Activated CD4-positive, alpha-beta T cell treated with anti-CD3 and anti-CD28 coated beads for 4 hours (primary cell): ENCODE data around the gene FLOT1.
"Not testable (repeated sequence)": the region's sequence is repeated elsewhere in the genome, so short reads cannot be mapped to it uniquely, and the experiment has no call there.

Source experiments
- DNase-seq, 2 donors: peaks; one replicate each; pipeline ENCODE4 v3.0.0-alpha.2; 2020

FLOT1 gene

GRCh38 chr6:30744054-30744805 is 1.7 kb upstream of the FLOT1 start, which contains the start of gene IER3:
Gene IER3 (minus strand): TSS chr6:30744547. CDS start chr6:30744518, 29 bp downstream.
- peak; percentile 86 to 90 for DNase-seq

GRCh38 chr6:30743099-30744053 is 889 bp upstream of the FLOT1 start:
- peak; percentile 52 to 54 for DNase-seq

GRCh38 chr6:30741789-30742315 is 635 bp downstream of the FLOT1 start:
- DNase-seq: peak in 1 of 2 donors; percentile 44

- peak in 1 of 2 donors; percentile 45 for DNase-seq
Observed at GRCh38 chr6:30741063-30741779, 1.3 kb downstream of the FLOT1 start.

- DNase-seq: no peak
Observed at GRCh38 chr6:30740540-30740870, 2.0 kb downstream of the FLOT1 start.

- no peak for DNase-seq
Observed at GRCh38 chr6:30738532-30738931, 4.0 kb downstream of the FLOT1 start.

GRCh38 chr6:30735668-30736314 is 6.7 kb downstream of the FLOT1 start:
- no peak for DNase-seq

GRCh38 chr6:30732237-30732943 is 10.1 kb downstream of the FLOT1 start:
- DNase-seq: no peak

- peak; percentile 84 to 86 for DNase-seq
Observed at GRCh38 chr6:30730601-30731435, 11.7 kb downstream of the FLOT1 start.

- no peak for DNase-seq
Observed at GRCh38 chr6:30727920-30728553, 14.4 kb downstream of the FLOT1 start.

- no peak for DNase-seq
Observed at GRCh38 chr6:30726506-30727413, 15.7 kb downstream of the FLOT1 start.

- no peak for DNase-seq
Observed at GRCh38 chr6:30725713-30726505, 16.6 kb downstream of the FLOT1 start.

GRCh38 chr6:30724906-30725667 is 17.4 kb downstream of the FLOT1 start:
- no peak for DNase-seq

GRCh38 chr6:30723843-30724741 is 18.4 kb downstream of the FLOT1 start:
- not testable (repeated sequence) for DNase-seq

- not testable (repeated sequence) for DNase-seq
Observed at GRCh38 chr6:30723159-30723842, 19.2 kb downstream of the FLOT1 start.
